Glutamatergic neuron (in vitro differentiated cells): ENCODE measurements around the gene UNC5C. TPM values are rescaled to one million over a fixed set of nuclear protein-coding genes. Genes with fewer than 3 reads are reported as not detected.

Experiments used
- DNase-seq: peaks from one replicate; pipeline ENCODE4 v3.0.0; 2022
- H3K27ac Mint-ChIP-seq: one replicate; pipeline ENCODE4 v1.8.0; 2020; ENCODE audit warnings: mild to moderate bottlenecking, mixed read lengths, inconsistent platforms; ENCODE audit not compliant: unreplicated experiment
- H3K27me3 Mint-ChIP-seq: one replicate; pipeline ENCODE4 v1.8.0; 2020; ENCODE audit warnings: mild to moderate bottlenecking, moderate library complexity, mixed read lengths, inconsistent platforms; ENCODE audit not compliant: unreplicated experiment
- H3K36me3 Mint-ChIP-seq: one replicate; pipeline ENCODE4 v1.8.0; 2020; ENCODE audit warnings: mild to moderate bottlenecking, mixed read lengths, inconsistent platforms; ENCODE audit not compliant: unreplicated experiment
- H3K4me1 Mint-ChIP-seq: one replicate; pipeline ENCODE4 v1.8.0; 2020; ENCODE audit warnings: mild to moderate bottlenecking, low read depth, mixed read lengths, inconsistent platforms; ENCODE audit not compliant: unreplicated experiment
- H3K4me3 Mint-ChIP-seq: one replicate; pipeline ENCODE4 v1.8.0; 2020; ENCODE audit warnings: mild to moderate bottlenecking, mixed read lengths, inconsistent platforms; ENCODE audit not compliant: unreplicated experiment
- H3K9me3 Mint-ChIP-seq: one replicate; pipeline ENCODE4 v1.8.0; 2020; ENCODE audit warnings: mild to moderate bottlenecking, moderate library complexity, mixed read lengths, inconsistent platforms; ENCODE audit not compliant: unreplicated experiment
- total RNA-seq: library from RNA; stranded (reverse); fragmentation: NEBNext Ultra II Directional; extraction: Animal tissue kit (Norgen Biotek cat#: 25700); gene quantifications from one replicate; pipeline ENCODE4 v1.2.1, GENCODE V29; 2021; ENCODE audit not compliant: unreplicated experiment
- TF ChIP-seq, protein P1 (sequence below): fragments of 200-600 bp; sonication (generic); IDR thresholded peaks from one replicate; pipeline ENCODE4 v1.5.0; 2021; ENCODE audit not compliant: partially characterized antibody, unreplicated experiment

The UNC5C gene
- total RNA-seq, 1 donor from 2014 or later: 41.2 TPM

DNA sequence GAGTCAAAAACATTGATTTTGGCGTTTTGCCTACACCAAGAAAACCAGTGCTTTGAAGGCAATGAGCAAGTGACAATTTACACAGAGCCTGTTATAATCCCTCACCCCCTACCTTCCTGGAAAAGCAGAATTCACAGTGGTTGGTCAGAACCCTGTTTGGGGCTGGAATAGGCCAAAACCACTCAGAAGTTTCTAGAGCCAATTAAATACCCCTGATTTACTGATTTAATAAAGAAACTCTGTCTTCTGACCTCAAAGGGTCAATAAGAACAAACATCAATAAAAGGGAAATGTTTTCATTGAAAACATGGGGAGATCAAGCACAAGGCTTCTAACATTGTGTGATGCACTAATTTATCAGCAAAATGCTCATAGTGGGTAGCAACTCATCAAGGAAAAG is 116.3 kb downstream of the UNC5C start:
- H3K36me3 Mint-ChIP-seq: no peaks in the 10 kb centered on the region
- DNase-seq: no peak

DNA sequence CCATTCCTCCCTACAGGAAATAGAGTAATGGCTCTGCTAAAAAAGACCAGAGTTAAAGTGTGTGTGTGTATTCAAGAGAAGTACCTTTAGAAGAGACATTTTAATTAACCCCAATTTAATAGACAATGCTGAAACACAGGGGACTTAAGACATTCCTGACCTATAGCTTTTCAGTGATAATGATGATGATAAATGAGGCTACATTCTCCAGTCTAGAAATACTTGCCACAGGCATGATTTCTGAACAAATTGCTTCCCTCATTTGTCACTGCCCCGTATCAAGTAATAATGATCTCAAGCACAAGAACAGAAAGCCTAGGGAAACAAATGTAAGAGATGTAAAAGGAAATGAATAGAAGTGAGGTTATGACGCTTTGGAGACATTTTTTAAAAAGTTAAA is 117.1 kb downstream of the UNC5C start:
- TF ChIP-seq, protein P1, sequence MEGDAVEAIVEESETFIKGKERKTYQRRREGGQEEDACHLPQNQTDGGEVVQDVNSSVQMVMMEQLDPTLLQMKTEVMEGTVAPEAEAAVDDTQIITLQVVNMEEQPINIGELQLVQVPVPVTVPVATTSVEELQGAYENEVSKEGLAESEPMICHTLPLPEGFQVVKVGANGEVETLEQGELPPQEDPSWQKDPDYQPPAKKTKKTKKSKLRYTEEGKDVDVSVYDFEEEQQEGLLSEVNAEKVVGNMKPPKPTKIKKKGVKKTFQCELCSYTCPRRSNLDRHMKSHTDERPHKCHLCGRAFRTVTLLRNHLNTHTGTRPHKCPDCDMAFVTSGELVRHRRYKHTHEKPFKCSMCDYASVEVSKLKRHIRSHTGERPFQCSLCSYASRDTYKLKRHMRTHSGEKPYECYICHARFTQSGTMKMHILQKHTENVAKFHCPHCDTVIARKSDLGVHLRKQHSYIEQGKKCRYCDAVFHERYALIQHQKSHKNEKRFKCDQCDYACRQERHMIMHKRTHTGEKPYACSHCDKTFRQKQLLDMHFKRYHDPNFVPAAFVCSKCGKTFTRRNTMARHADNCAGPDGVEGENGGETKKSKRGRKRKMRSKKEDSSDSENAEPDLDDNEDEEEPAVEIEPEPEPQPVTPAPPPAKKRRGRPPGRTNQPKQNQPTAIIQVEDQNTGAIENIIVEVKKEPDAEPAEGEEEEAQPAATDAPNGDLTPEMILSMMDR: no peak
- no peaks in the 10 kb centered on the region for H3K4me1 Mint-ChIP-seq
- H3K9me3 Mint-ChIP-seq: no peaks in the 10 kb centered on the region
- H3K27ac Mint-ChIP-seq: no peak overlapping the region
- no peak overlapping the region for H3K4me3 Mint-ChIP-seq
- H3K36me3 Mint-ChIP-seq: no peaks in the 10 kb centered on the region
- no peaks in the 10 kb centered on the region for H3K27me3 Mint-ChIP-seq
- no peak for DNase-seq

More for the DNA sequence above, 116.3 kb downstream of the UNC5C start:
- no peaks in the 10 kb centered on the region for H3K4me1 Mint-ChIP-seq
- no peaks in the 10 kb centered on the region for H3K9me3 Mint-ChIP-seq
- H3K27me3 Mint-ChIP-seq: no peaks in the 10 kb centered on the region
- TF ChIP-seq, protein P1: no peak
- no peak overlapping the region for H3K4me3 Mint-ChIP-seq
- no peak overlapping the region for H3K27ac Mint-ChIP-seq

DNA sequence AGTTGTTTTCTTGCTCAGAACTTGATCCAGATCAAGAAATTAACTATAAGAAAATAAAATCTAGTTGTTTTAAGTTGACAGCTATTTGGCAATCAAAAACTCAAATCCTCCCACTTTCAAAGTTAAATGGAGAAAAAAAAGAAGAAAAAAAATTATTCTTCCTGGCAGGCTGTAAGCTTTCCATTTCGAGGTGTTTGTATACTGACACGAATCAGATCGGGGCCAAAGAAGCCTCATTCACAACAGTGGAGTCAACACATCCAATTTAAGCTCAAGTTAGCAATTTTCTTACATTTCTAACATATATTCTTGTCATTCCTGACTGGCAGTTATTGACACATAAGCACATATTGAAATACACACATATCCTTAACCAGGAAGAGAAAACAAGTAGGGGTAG is 119.4 kb downstream of the UNC5C start:
- Mint-ChIP-seq H3K36me3 (no peaks in the 10 kb centered on the region), H3K4me3 (no peak overlapping the region), H3K27ac (no peak overlapping the region), H3K4me1 (no peaks in the 10 kb centered on the region), H3K9me3 (no peaks in the 10 kb centered on the region), H3K27me3 (no peaks in the 10 kb centered on the region)
- no peak for DNase-seq
- TF ChIP-seq, protein P1: no peak

DNA sequence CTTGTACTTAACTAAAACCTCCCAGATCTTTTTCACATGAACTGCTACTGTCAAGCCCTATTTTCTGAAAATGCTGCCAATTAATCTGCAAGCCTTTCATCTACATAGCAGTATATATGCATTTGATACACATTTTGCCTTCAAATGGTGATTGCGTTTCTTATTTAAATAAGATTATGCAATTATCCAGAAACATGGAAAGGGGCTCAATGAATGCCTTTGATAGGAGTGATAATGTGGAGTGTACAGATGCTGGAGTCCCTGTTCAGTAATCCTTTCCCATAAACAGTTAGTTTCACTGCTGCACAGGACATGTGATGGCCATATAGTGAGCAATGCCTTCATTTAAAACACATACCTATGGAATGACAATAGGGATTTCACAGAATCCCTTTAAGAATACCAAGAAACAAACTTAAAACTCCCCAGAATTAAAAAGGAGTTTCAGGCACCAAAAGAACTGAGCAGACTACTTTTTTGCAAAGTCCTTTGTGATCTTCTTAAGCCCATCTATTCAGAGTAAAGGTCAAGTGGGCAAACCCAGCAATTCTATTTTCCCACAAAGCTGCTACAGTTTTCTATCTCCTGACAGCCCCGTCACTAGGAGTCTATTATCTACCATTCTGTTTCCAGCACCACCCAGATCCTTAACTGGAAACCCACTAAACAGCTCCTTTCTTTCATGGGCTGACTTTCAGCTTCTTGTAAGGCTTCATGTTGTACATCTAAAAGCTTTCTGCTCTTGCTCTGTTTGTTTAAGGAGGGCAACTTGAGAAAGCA is 120.3 kb downstream of the UNC5C start:
- peaks cover 2% of the 10 kb centered on the region for H3K4me1 Mint-ChIP-seq
- no peaks in the 10 kb centered on the region for H3K36me3 Mint-ChIP-seq
- H3K9me3 Mint-ChIP-seq: no peaks in the 10 kb centered on the region
- no peak overlapping the region for H3K27ac Mint-ChIP-seq
- DNase-seq: no peak
- H3K27me3 Mint-ChIP-seq: no peaks in the 10 kb centered on the region
- TF ChIP-seq, protein P1: no peak
- no peak overlapping the region for H3K4me3 Mint-ChIP-seq

DNA sequence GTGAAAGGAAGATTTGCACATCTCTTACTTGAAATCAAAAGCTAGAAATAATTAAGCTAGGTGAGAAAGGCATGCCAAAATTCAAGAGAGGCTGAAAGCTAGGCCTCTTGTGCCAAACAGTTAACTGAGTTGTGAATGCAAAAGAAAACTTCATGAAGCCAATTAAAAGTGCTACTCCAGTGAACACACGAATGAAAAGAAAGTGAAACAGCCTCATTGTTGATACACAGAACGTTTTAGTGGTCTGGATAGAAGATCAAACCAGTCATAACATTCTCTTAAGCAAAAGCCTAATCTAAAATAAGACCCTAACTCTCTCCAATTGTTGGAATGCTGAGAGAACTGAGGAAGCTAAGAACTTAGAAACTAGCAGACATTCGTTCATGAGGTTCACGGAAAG is 122.3 kb downstream of the UNC5C start:
- peaks cover 5% of the 10 kb centered on the region for H3K9me3 Mint-ChIP-seq
- no peaks in the 10 kb centered on the region for H3K27me3 Mint-ChIP-seq
- H3K36me3 Mint-ChIP-seq: no peaks in the 10 kb centered on the region
- TF ChIP-seq, protein P1: no peak
- DNase-seq: no peak
- no peak overlapping the region for H3K27ac Mint-ChIP-seq
- H3K4me1 Mint-ChIP-seq: peaks cover 19% of the 10 kb centered on the region
- H3K4me3 Mint-ChIP-seq: no peak overlapping the region
